Measurements from ENCODE around the gene TNNT3.

The TNNT3 gene

DNA sequence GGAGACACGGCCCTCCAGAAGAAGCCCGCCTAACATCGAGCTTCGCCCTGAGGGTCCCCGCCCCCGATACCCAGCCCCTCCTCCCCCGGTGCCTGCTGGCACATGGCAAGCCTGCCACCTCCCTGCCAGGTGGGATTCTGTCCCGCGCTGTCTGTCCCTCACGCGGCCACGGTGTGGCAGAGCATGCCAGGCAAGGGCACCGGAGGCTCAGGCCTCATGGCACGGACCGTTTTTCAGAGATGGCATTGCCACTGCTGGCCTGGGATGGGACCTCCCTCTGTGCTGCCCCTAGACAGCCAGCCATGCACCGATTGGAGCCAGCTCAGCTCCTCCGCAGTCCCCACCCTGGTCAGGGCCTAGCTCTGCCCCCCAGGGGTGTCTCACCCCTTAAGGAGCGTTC lies 47.0 kb downstream of the TNNT3 start:
- H3K79me2 ChIP-seq (ENCODE audit: insufficient read depth, low read length), result no peaks in the 10 kb centered on the region
- no peak overlapping the region for H2AFZ ChIP-seq (ENCODE audit: low read depth, low read length, severe bottlenecking)
- TF ChIP-seq CTCF (IDR thresholded peaks at IDR 0.05; ENCODE audit: insufficient read depth, low read length, poor library complexity, severe bottlenecking), result no peak
- no peak for TF ChIP-seq EZH2phosphoT487 (conservative IDR thresholded peaks at IDR 0.05; ENCODE audit: low read length)
- H3K9me2 ChIP-seq (replicated peaks; ENCODE audit: insufficient read depth, low read length), result no peaks in the 10 kb centered on the region
- no peaks in the 10 kb centered on the region for H3K36me3 ChIP-seq (ENCODE audit: low read length)
- no peak overlapping the region for H3K27ac ChIP-seq (ENCODE audit: low read depth, low read length)
- H3K9me3 ChIP-seq (ENCODE audit: insufficient read depth, low read length), result no peaks in the 10 kb centered on the region
- no peak overlapping the region for H3K4me2 ChIP-seq (ENCODE audit: low read depth, low read length, poor library complexity, severe bottlenecking)
- H3F3A ChIP-seq (ENCODE audit: insufficient read depth), result no peaks in the 10 kb centered on the region
- no peaks in the 10 kb centered on the region for H4K20me1 ChIP-seq (ENCODE audit: low read depth, low read length)
- no peak overlapping the region for H3K4me3 ChIP-seq (ENCODE audit: insufficient read depth, low read length, poor library complexity, severe bottlenecking)
- H3K9ac ChIP-seq (ENCODE audit: low read length), result no peak overlapping the region
- no peaks in the 10 kb centered on the region for H3K27me3 ChIP-seq (ENCODE audit: low read length)

DNA sequence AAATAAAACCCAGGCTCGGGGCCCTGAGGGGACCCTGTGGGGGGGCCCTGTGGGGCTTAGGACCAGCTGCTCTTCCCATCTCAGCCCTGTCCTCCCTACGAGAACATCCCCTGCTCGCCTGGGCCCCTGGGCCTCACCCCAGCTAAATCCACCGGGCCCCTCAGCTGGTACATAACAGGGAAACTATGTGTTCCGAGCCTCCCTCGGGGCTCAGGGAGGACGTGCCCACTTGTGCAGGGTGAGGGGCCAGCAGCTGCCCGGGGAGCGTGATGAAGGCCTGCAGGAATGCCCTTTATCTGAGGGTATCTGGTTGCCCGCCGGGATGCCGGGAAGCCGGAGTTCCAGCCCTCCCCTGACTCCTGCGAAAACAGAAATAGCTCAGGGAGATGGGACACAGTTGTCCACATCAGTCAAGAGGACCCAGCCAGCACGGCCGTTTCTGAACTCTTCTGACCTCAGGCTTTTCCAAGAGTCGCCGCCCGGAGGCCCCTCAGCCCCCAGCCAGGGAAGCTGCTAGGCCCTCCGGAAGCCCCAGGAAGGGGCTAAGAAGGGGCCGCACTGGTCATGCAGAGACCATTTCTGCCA lies 48.2 kb downstream of the TNNT3 start:
- Histone ChIP-seq H3K4me3 (ENCODE audit: insufficient read depth, low read length, poor library complexity, severe bottlenecking) (no peak overlapping the region), H3K36me3 (ENCODE audit: low read length) (no peaks in the 10 kb centered on the region), H4K20me1 (ENCODE audit: low read depth, low read length) (no peaks in the 10 kb centered on the region), H3K9ac (ENCODE audit: low read length) (no peak overlapping the region), H3K9me2 (replicated peaks; ENCODE audit: insufficient read depth, low read length) (no peaks in the 10 kb centered on the region), H3K9me3 (ENCODE audit: insufficient read depth, low read length) (no peaks in the 10 kb centered on the region), H3F3A (ENCODE audit: insufficient read depth) (no peaks in the 10 kb centered on the region), H3K79me2 (ENCODE audit: insufficient read depth, low read length) (no peaks in the 10 kb centered on the region), H3K27ac (ENCODE audit: low read depth, low read length) (no peak overlapping the region), H3K27me3 (ENCODE audit: low read length) (no peaks in the 10 kb centered on the region), H3K4me2 (ENCODE audit: low read depth, low read length, poor library complexity, severe bottlenecking) (no peak overlapping the region), H2AFZ (ENCODE audit: low read depth, low read length, severe bottlenecking) (no peak overlapping the region)
- TF ChIP-seq CTCF (IDR thresholded peaks at IDR 0.05; ENCODE audit: insufficient read depth, low read length, poor library complexity, severe bottlenecking) (no peak), EZH2phosphoT487 (conservative IDR thresholded peaks at IDR 0.05; ENCODE audit: low read length) (no peak)

GRCh38 chr11:1968454-1969002 lies 49.0 kb downstream of the TNNT3 start:
- Histone ChIP-seq H3K4me3 (ENCODE audit: insufficient read depth, low read length, poor library complexity, severe bottlenecking) (no peak overlapping the region), H3K27ac (ENCODE audit: low read depth, low read length) (no peak overlapping the region), H3K79me2 (ENCODE audit: insufficient read depth, low read length) (no peaks in the 10 kb centered on the region), H4K20me1 (ENCODE audit: low read depth, low read length) (no peaks in the 10 kb centered on the region), H3K9ac (ENCODE audit: low read length) (no peak overlapping the region), H3K9me3 (ENCODE audit: insufficient read depth, low read length) (no peaks in the 10 kb centered on the region), H3K4me2 (ENCODE audit: low read depth, low read length, poor library complexity, severe bottlenecking) (no peak overlapping the region), H3F3A (ENCODE audit: insufficient read depth) (no peaks in the 10 kb centered on the region), H3K36me3 (ENCODE audit: low read length) (no peaks in the 10 kb centered on the region), H2AFZ (ENCODE audit: low read depth, low read length, severe bottlenecking) (no peak overlapping the region), H3K27me3 (ENCODE audit: low read length) (no peaks in the 10 kb centered on the region), H3K9me2 (replicated peaks; ENCODE audit: insufficient read depth, low read length) (no peaks in the 10 kb centered on the region)
- TF ChIP-seq EZH2phosphoT487 (conservative IDR thresholded peaks at IDR 0.05; ENCODE audit: low read length), result no peak
- no peak for TF ChIP-seq CTCF (IDR thresholded peaks at IDR 0.05; ENCODE audit: insufficient read depth, low read length, poor library complexity, severe bottlenecking)

All from SU-DHL-6 (cell line).